HG02981 (cell line): ENCODE results near the gene BMP8A.
"Not testable (repeated sequence)": the region's sequence is repeated elsewhere in the genome, so short reads cannot be mapped to it uniquely, and the experiment has no call there.

Experiments
- ATAC-seq: cut with Tn5 transposase; IDR thresholded peaks from one replicate; pipeline ENCODE4 v1.9.1; 2021; ENCODE audit warnings: mild to moderate bottlenecking, moderate library complexity; ENCODE audit not compliant: unreplicated experiment

Gene BMP8A

GRCh38 chr1:39525366-39526165 lies 34.1 kb downstream of the BMP8A start:
- ATAC-seq, result peak; percentile 82

- ATAC-seq, result no peak
Observed at GRCh38 chr1:39526466-39527189, 35.2 kb downstream of the BMP8A start.

- not testable (repeated sequence) for ATAC-seq
Observed at GRCh38 chr1:39527190-39527579, 35.7 kb downstream of the BMP8A start.

- no peak for ATAC-seq
Observed at GRCh38 chr1:39528082-39528481, 36.6 kb downstream of the BMP8A start.

- no peak for ATAC-seq
Observed at GRCh38 chr1:39529901-39530535, 38.6 kb downstream of the BMP8A start.

GRCh38 chr1:39531526-39531925 lies 40.1 kb downstream of the BMP8A start:
- no peak for ATAC-seq

GRCh38 chr1:39533442-39533841 lies 42.0 kb downstream of the BMP8A start:
- no peak for ATAC-seq

- no peak for ATAC-seq
Observed at GRCh38 chr1:39538531-39539251, 47.3 kb downstream of the BMP8A start.

- no peak for ATAC-seq
Observed at GRCh38 chr1:39539252-39539790, 47.9 kb downstream of the BMP8A start.

GRCh38 chr1:39540504-39541031 lies 49.1 kb downstream of the BMP8A start:
- ATAC-seq, result no peak

- no peak for ATAC-seq
Observed at GRCh38 chr1:39542924-39543323, 51.5 kb downstream of the BMP8A start.

GRCh38 chr1:39544327-39544726 lies 52.9 kb downstream of the BMP8A start:
- ATAC-seq, result no peak

- ATAC-seq, result no peak
Observed at GRCh38 chr1:39545531-39545930, 54.1 kb downstream of the BMP8A start.

GRCh38 chr1:39554277-39554676 lies 62.8 kb downstream of the BMP8A start:
- ATAC-seq, result no peak

GRCh38 chr1:39561279-39561678 lies 69.8 kb downstream of the BMP8A start:
- ATAC-seq, result no peak

- ATAC-seq, result no peak
Observed at GRCh38 chr1:39562886-39563285, 71.5 kb downstream of the BMP8A start.

- no peak for ATAC-seq
Observed at GRCh38 chr1:39563669-39564068, 72.2 kb downstream of the BMP8A start.

- no peak for ATAC-seq
Observed at GRCh38 chr1:39564340-39564739, 72.9 kb downstream of the BMP8A start.

GRCh38 chr1:39564941-39565340 lies 73.5 kb downstream of the BMP8A start:
- no peak for ATAC-seq

- no peak for ATAC-seq
Observed at GRCh38 chr1:39566441-39567137, 75.2 kb downstream of the BMP8A start.
